ENCODE measurements around the gene GLRX5.
A peak's percentile ranks its signal among the peaks of the same experiment; 100 is the strongest.

GLRX5 gene

GRCh38 chr14:95534299-95535225 is at the start of gene GLRX5:
Gene GLRX5, plus strand, starts transcription at chr14:95535050. Its CDS starts 40 bp downstream, at chr14:95535090.
- peak; percentile 96 to 98 for DNase-seq (ENCODE audit: low spot score in 2 of 2)
- peak; percentile 81 for ATAC-seq (ENCODE audit: low read depth)
- Mint-ChIP-seq H3K9me3 (no peaks in the 10 kb centered on the region), H3K4me1 (peaks cover 39% of the 10 kb centered on the region), H3K36me3 (peaks cover 3% of the 10 kb centered on the region), H3K27ac (peak within 1 kb of the TSS; percentile 89), H3K4me3 (peak within 1 kb of the TSS; percentile 85), H3K27me3 (no peaks in the 10 kb centered on the region)

- Mint-ChIP-seq H3K9me3 (no peaks in the 10 kb centered on the region), H3K4me1 (peaks cover 60% of the 10 kb centered on the region)
These were observed 49.5 kb upstream of the GLRX5 start for GRCh38 chr14:95485222-95485819.

GRCh38 chr14:95486875-95487668 is 47.8 kb upstream of the GLRX5 start:
- ATAC-seq (ENCODE audit: low read depth) = peak; percentile 99
- Mint-ChIP-seq H3K27ac (peak overlapping the region; percentile 77), H3K9me3 (no peaks in the 10 kb centered on the region), H3K4me1 (peaks cover 61% of the 10 kb centered on the region), H3K27me3 (no peaks in the 10 kb centered on the region), H3K36me3 (peaks cover 10% of the 10 kb centered on the region), H3K4me3 (peak overlapping the region; percentile 74)
- DNase-seq (ENCODE audit: low spot score in 2 of 2) = peak; percentile 39 to 65

More at GRCh38 chr14:95485222-95485819, 49.5 kb upstream of the GLRX5 start:
- Mint-ChIP-seq H3K27me3 (no peaks in the 10 kb centered on the region), H3K27ac (peak overlapping the region; percentile 77), H3K36me3 (peaks cover 10% of the 10 kb centered on the region), H3K4me3 (no peak overlapping the region)
- DNase-seq (ENCODE audit: low spot score in 2 of 2) (no peak), ATAC-seq (ENCODE audit: low read depth) (no peak)

- Mint-ChIP-seq H3K36me3 (peaks cover 12% of the 10 kb centered on the region), H3K9me3 (no peaks in the 10 kb centered on the region), H3K27ac (peak overlapping the region; percentile 77), H3K27me3 (no peaks in the 10 kb centered on the region), H3K4me1 (peaks cover 65% of the 10 kb centered on the region), H3K4me3 (peak overlapping the region; percentile 33)
- DNase-seq (ENCODE audit: low spot score in 2 of 2) (no peak), ATAC-seq (ENCODE audit: low read depth) (no peak)
These were observed 47.2 kb upstream of the GLRX5 start for GRCh38 chr14:95487669-95488084.

GRCh38 chr14:95488376-95489213 is 46.3 kb upstream of the GLRX5 start:
- DNase-seq (ENCODE audit: low spot score in 2 of 2) = no peak
- Mint-ChIP-seq H3K27me3 (no peaks in the 10 kb centered on the region), H3K9me3 (no peaks in the 10 kb centered on the region), H3K4me3 (peak overlapping the region; percentile 5), H3K4me1 (peaks cover 58% of the 10 kb centered on the region), H3K36me3 (peaks cover 12% of the 10 kb centered on the region), H3K27ac (peak overlapping the region; percentile 77)
- ATAC-seq (ENCODE audit: low read depth) = no peak

GRCh38 chr14:95489214-95490137 is 45.4 kb upstream of the GLRX5 start:
- Mint-ChIP-seq H3K36me3 (peaks cover 10% of the 10 kb centered on the region), H3K4me1 (peaks cover 55% of the 10 kb centered on the region), H3K4me3 (no peak overlapping the region), H3K27me3 (no peaks in the 10 kb centered on the region), H3K9me3 (no peaks in the 10 kb centered on the region), H3K27ac (no peak overlapping the region)
- DNase-seq (ENCODE audit: low spot score in 2 of 2) = no peak
- no peak for ATAC-seq (ENCODE audit: low read depth)

- H3K27me3 Mint-ChIP-seq = no peaks in the 10 kb centered on the region
- H3K4me3 Mint-ChIP-seq = no peak overlapping the region
- no peak overlapping the region for H3K27ac Mint-ChIP-seq
- DNase-seq (ENCODE audit: low spot score in 2 of 2) (no peak), ATAC-seq (ENCODE audit: low read depth) (no peak)
- H3K36me3 Mint-ChIP-seq = peaks cover 8% of the 10 kb centered on the region
- peaks cover 56% of the 10 kb centered on the region for H3K4me1 Mint-ChIP-seq
- H3K9me3 Mint-ChIP-seq = no peaks in the 10 kb centered on the region
These were observed 44.7 kb upstream of the GLRX5 start for GRCh38 chr14:95490138-95490509.

GRCh38 chr14:95490727-95491451 is 44.0 kb upstream of the GLRX5 start:
- ATAC-seq (ENCODE audit: low read depth) (no peak), DNase-seq (ENCODE audit: low spot score in 2 of 2) (no peak)
- H3K4me3 Mint-ChIP-seq = no peak overlapping the region
- H3K9me3 Mint-ChIP-seq = no peaks in the 10 kb centered on the region
- H3K36me3 Mint-ChIP-seq = peaks cover 8% of the 10 kb centered on the region
- H3K27me3 Mint-ChIP-seq = no peaks in the 10 kb centered on the region
- H3K27ac Mint-ChIP-seq = no peak overlapping the region
- peaks cover 57% of the 10 kb centered on the region for H3K4me1 Mint-ChIP-seq

- Mint-ChIP-seq H3K27ac (no peak overlapping the region), H3K27me3 (no peaks in the 10 kb centered on the region), H3K9me3 (no peaks in the 10 kb centered on the region), H3K4me1 (peaks cover 55% of the 10 kb centered on the region), H3K4me3 (no peak overlapping the region), H3K36me3 (peaks cover 8% of the 10 kb centered on the region)
- no peak for ATAC-seq (ENCODE audit: low read depth)
- no peak for DNase-seq (ENCODE audit: low spot score in 2 of 2)
These were observed 42.8 kb upstream of the GLRX5 start for GRCh38 chr14:95491936-95492608.

GRCh38 chr14:95493503-95493902 is 41.3 kb upstream of the GLRX5 start:
- ATAC-seq (ENCODE audit: low read depth) = no peak
- no peak overlapping the region for H3K27ac Mint-ChIP-seq
- no peak for DNase-seq (ENCODE audit: low spot score in 2 of 2)
- H3K36me3 Mint-ChIP-seq = peaks cover 8% of the 10 kb centered on the region
- H3K9me3 Mint-ChIP-seq = no peaks in the 10 kb centered on the region
- no peaks in the 10 kb centered on the region for H3K27me3 Mint-ChIP-seq
- H3K4me1 Mint-ChIP-seq = peaks cover 52% of the 10 kb centered on the region
- H3K4me3 Mint-ChIP-seq = no peak overlapping the region

GRCh38 chr14:95493976-95494375 is 40.9 kb upstream of the GLRX5 start:
- DNase-seq (ENCODE audit: low spot score in 2 of 2) = no peak
- peak overlapping the region; percentile 54 for H3K4me3 Mint-ChIP-seq

More at GRCh38 chr14:95493976-95494375, 40.9 kb upstream of the GLRX5 start:
- ATAC-seq (ENCODE audit: low read depth) = no peak
- no peaks in the 10 kb centered on the region for H3K9me3 Mint-ChIP-seq
- no peaks in the 10 kb centered on the region for H3K27me3 Mint-ChIP-seq
- peak overlapping the region; percentile 99 for H3K27ac Mint-ChIP-seq
- H3K4me1 Mint-ChIP-seq = peaks cover 51% of the 10 kb centered on the region
- H3K36me3 Mint-ChIP-seq = peaks cover 8% of the 10 kb centered on the region

Measured in memory B cell (primary cell).